Measurements from ENCODE around the gene ZNF200. TPM values are rescaled to one million over a fixed set of nuclear protein-coding genes. Genes with fewer than 3 reads are reported as not detected.

The ZNF200 gene
- total and polyA plus RNA-seq, 2 of the 13 experiments (the other 11 are each of a cell fraction or from before 2014, with no cell fraction given): 3.5 to 16.5 TPM

GRCh38 chr16:3282730-3283542, 48.0 kb upstream of the ZNF200 start, which contains the start of gene ZNF263 (continued):
- TF ChIP-seq ZHX2 (IDR thresholded peaks at IDR 0.05; ENCODE audit: low read depth) (peak; percentile 74), ZHX2 (CRISPR knock-in tag; IDR thresholded peaks at IDR 0.05; ENCODE audit: borderline replicate concordance) (no peak), POGZ (CRISPR knock-in tag; IDR thresholded peaks at IDR 0.05) (peak; percentile 59), HOMEZ (CRISPR knock-in tag; IDR thresholded peaks at IDR 0.05; ENCODE audit: low read depth) (0 out of 2 replicates have a peak, but pooled peaks have one; percentile 16), ZNF781 (CRISPR knock-in tag; IDR thresholded peaks at IDR 0.05; ENCODE audit: borderline replicate concordance, not compliant biosample characterization) (peak; percentile 24), THAP9 (CRISPR knock-in tag; IDR thresholded peaks at IDR 0.05; ENCODE audit: borderline replicate concordance) (no peak), ZNF383 (CRISPR knock-in tag; IDR thresholded peaks at IDR 0.05; ENCODE audit: borderline replicate concordance) (no peak), MXD1 (CRISPR knock-in tag; IDR thresholded peaks at IDR 0.05) (peak; percentile 83), ZNF225 (CRISPR knock-in tag; IDR thresholded peaks at IDR 0.05) (peak; percentile 68; the same call in 1 of the 2 replicates), RXRA (CRISPR knock-in tag; IDR thresholded peaks at IDR 0.05) (0 out of 2 replicates have a peak, but pooled peaks have one; percentile 20), DPF2 (CRISPR knock-in tag; IDR thresholded peaks at IDR 0.05; ENCODE audit: borderline replicate concordance, low read depth) (no peak), KLF15 (CRISPR knock-in tag; IDR thresholded peaks at IDR 0.05; ENCODE audit: borderline replicate concordance) (no peak), PHF8 (CRISPR knock-in tag; IDR thresholded peaks at IDR 0.05) (peak; percentile 81), ZHX1 (CRISPR knock-in tag; IDR thresholded peaks at IDR 0.05; ENCODE audit: low read depth) (peak; percentile 77; the same call in 1 of the 2 replicates)

Data from HepG2 (cell line).